Lung (tissue), 12 donors: ENCODE measurements around the gene ABCA4. TPM values are rescaled to one million over a fixed set of nuclear protein-coding genes. Genes with fewer than 3 reads are reported as not detected.

Experiments used
- ATAC-seq: fragments of 200-7000 bp; cut with Tn5 transposase; one replicate; pipeline ENCODE4 v1.9.1; 2020; ENCODE audit warnings: moderate number of reproducible peaks; ENCODE audit not compliant: insufficient read depth, low FRiP score
- DNase-seq, 3 donors: peaks; one replicate each; pipeline ENCODE4 v3.0.0-alpha.2; 2013 to 2017
- H3K27ac ChIP-seq, 2 donors: one replicate each; pipeline ENCODE4 v1.5.1; 2013; ENCODE audit warnings: mild to moderate bottlenecking in 2 of 2, moderate library complexity in 2 of 2, control low read depth in 1 of 2, inconsistent platforms in 1 of 2, low read depth in 1 of 2, low read length in 1 of 2
- H3K27me3 ChIP-seq, 3 donors: one replicate each; pipeline ENCODE4 v1.5.1; 2013; ENCODE audit warnings: low read length in 2 of 3; ENCODE audit not compliant: control insufficient read depth in 3 of 3, insufficient read depth in 3 of 3
- H3K36me3 ChIP-seq, 4 donors: one replicate each; pipeline ENCODE4 v1.5.1; 2013; ENCODE audit warnings: low read length in 4 of 4, mild to moderate bottlenecking in 1 of 4, moderate library complexity in 1 of 4; ENCODE audit not compliant: control insufficient read depth in 4 of 4, insufficient read depth in 4 of 4
- H3K4me1 ChIP-seq, 5 donors: one replicate each; pipeline ENCODE4 v1.5.1; 2013; ENCODE audit warnings: low read length in 5 of 5, mild to moderate bottlenecking in 2 of 5, moderate library complexity in 1 of 5; ENCODE audit not compliant: control insufficient read depth in 5 of 5, insufficient read depth in 5 of 5
- H3K4me3 ChIP-seq: one replicate; pipeline ENCODE4 v1.5.1; 2013; ENCODE audit warnings: mild to moderate bottlenecking, control low read depth, moderate library complexity
- H3K9ac ChIP-seq, 2 donors: one replicate each; pipeline ENCODE4 v1.5.1; 2013; ENCODE audit warnings: low read length in 2 of 2, control low read depth in 1 of 2; ENCODE audit not compliant: insufficient read depth in 1 of 2
- H3K9me3 ChIP-seq, 4 donors: one replicate each; pipeline ENCODE4 v1.5.1; 2013; ENCODE audit warnings: low read length in 3 of 4, mild to moderate bottlenecking in 1 of 4, moderate library complexity in 1 of 4; ENCODE audit not compliant: control insufficient read depth in 4 of 4, insufficient read depth in 3 of 4
- CTCF ChIP-seq: IDR thresholded peaks from 2 replicates; pipeline ENCODE4 v1.5.1; 2012; ENCODE audit warnings: mild to moderate bottlenecking; ENCODE audit errors: control extremely low read depth, extremely low read depth
- WGBS, 2 donors: extraction: QIAGEN DNeasy Blood & Tissue Kit; methylation state at CpG; one replicate each; pipeline ENCODE4 v1.1.7; 2013; 5-methylcytosine and 5-hydroxymethylcytosine counted together
- polyA plus RNA-seq, 2 donors: library from polyadenylated mRNA; stranded (reverse); fragments of 200-250 nt; gene quantifications; one replicate each; pipeline ENCODE4 v1.2.1, GENCODE V29; 2013
- total RNA-seq, 2 donors: library from RNA; depleted of rRNA in 1 of 2; stranded (reverse); fragments of >200 nt in 1 of 2; gene quantifications; one replicate each; pipeline ENCODE4 v1.2.1, GENCODE V29; 2014 to 2021
- donor health status: control.
- donor health status: control.
- donor health status: Bipolar disorder and iron deficiency.
- donor health status: healthy.
- donor health status: DM: yes; HTN: yes; CAD: no.

Gene ABCA4
- total and polyA plus RNA-seq, 4 donors: 0.21 to 1.0 (median 0.67) TPM

- H3K36me3 ChIP-seq: no peaks in the 10 kb centered on the region
- DNase-seq: peak in 1 of 3 donors; percentile 42
- ATAC-seq: no peak
- H3K27ac ChIP-seq: peak overlapping the region; percentile 84 to 89
- peaks cover 7 to 59% (median 35%) of the 10 kb centered on the region in 5 donors for H3K4me1 ChIP-seq
- H3K27me3 ChIP-seq: no peaks in the 10 kb centered on the region
- no peak overlapping the region for H3K4me3 ChIP-seq
- 36 to 60% methylated on average over 6 of the region's 6 CpGs for WGBS, 2 donors
- H3K9ac ChIP-seq: peak overlapping the region in 1 of 2 donors; percentile 1
- H3K9me3 ChIP-seq: no peaks in the 10 kb centered on the region
- TF ChIP-seq CTCF: no peak
These were observed 27.0 kb downstream of the ABCA4 start for GRCh38 chr1:94093996-94094395.

GRCh38 chr1:94093396-94093795 is 27.6 kb downstream of the ABCA4 start:
- WGBS, 2 donors: 87 to 92% methylated on average over 4 of the region's 4 CpGs
- Histone ChIP-seq H3K4me1 (peaks cover 7 to 59% (median 35%) of the 10 kb centered on the region in 5 donors), H3K9ac (no peak overlapping the region), H3K27ac (peak overlapping the region in 1 of 2 donors; percentile 81), H3K27me3 (no peaks in the 10 kb centered on the region), H3K4me3 (no peak overlapping the region), H3K9me3 (no peaks in the 10 kb centered on the region), H3K36me3 (no peaks in the 10 kb centered on the region)
- TF ChIP-seq CTCF: no peak
- DNase-seq (no peak), ATAC-seq (no peak)

GRCh38 chr1:94092210-94092613 is 28.7 kb downstream of the ABCA4 start:
- no peaks in the 10 kb centered on the region for H3K36me3 ChIP-seq
- WGBS, 2 donors: 11 to 36% methylated on average over 4 of the region's 4 CpGs
- H3K27me3 ChIP-seq: no peaks in the 10 kb centered on the region
- ATAC-seq (no peak), DNase-seq (peak; percentile 56 to 87 (median 75))
- H3K9ac ChIP-seq: no peak overlapping the region
- H3K4me1 ChIP-seq: peaks cover 7 to 54% (median 35%) of the 10 kb centered on the region in 5 donors
- no peaks in the 10 kb centered on the region for H3K9me3 ChIP-seq
- no peak overlapping the region for H3K4me3 ChIP-seq
- TF ChIP-seq CTCF: no peak
- H3K27ac ChIP-seq: peak overlapping the region in 1 of 2 donors; percentile 81

- no peak for ATAC-seq
- Histone ChIP-seq H3K27ac (peak overlapping the region in 1 of 2 donors; percentile 29), H3K4me3 (no peak overlapping the region), H3K9me3 (no peaks in the 10 kb centered on the region), H3K36me3 (no peaks in the 10 kb centered on the region), H3K9ac (no peak overlapping the region), H3K27me3 (no peaks in the 10 kb centered on the region), H3K4me1 (peaks cover 7 to 40% (median 22%) of the 10 kb centered on the region in 5 donors)
- TF ChIP-seq CTCF: no peak
- 68 to 73% methylated on average over 3 of the region's 3 CpGs for WGBS, 2 donors
- no peak for DNase-seq
These were observed 30.2 kb downstream of the ABCA4 start for GRCh38 chr1:94090761-94091160.
